ENCODE measurements around the gene KIRREL3.

- TF ChIP-seq CTCF (IDR thresholded peaks at IDR 0.05) (no peak), POLR2A (IDR thresholded peaks at IDR 0.05) (no peak)
Measured at GRCh38 chr11:126816645-126817044, 183.9 kb downstream of the KIRREL3 start.

Data from prostate gland (tissue), 2 donors.